HepG2 (cell line): ENCODE measurements around the gene ABI3BP. TPM values are rescaled to one million over a fixed set of nuclear protein-coding genes. Genes with fewer than 3 reads are reported as not detected.
A peak's percentile ranks its signal among the peaks of the same experiment; 100 is the strongest.

Experiments
- DMTF1 ChIP-seq: sonication (generic); formaldehyde crosslinking; IDR thresholded peaks from 2 replicates; pipeline ENCODE4 v1.4.0; 2020; ENCODE audit warnings: mild to moderate bottlenecking, missing genetic modification reagents
- HDAC6 ChIP-seq: fragments of 200-600 bp; sonication (generic); IDR thresholded peaks from 2 replicates; pipeline ENCODE4 v1.7.0; 2017; ENCODE audit warnings: mild to moderate bottlenecking, antibody characterized with exemption, low read length, low read depth
- IRX3 ChIP-seq: sonication (generic); formaldehyde crosslinking; IDR thresholded peaks from 2 replicates; pipeline ENCODE4 v1.8.1; 2023; ENCODE audit warnings: mild to moderate bottlenecking, low read depth, missing genetic modification reagents, borderline replicate concordance
- KDM5B ChIP-seq: sonication (generic); formaldehyde crosslinking; IDR thresholded peaks from 2 replicates; pipeline ENCODE4 v1.4.0; 2020; ENCODE audit warnings: missing genetic modification reagents, mild to moderate bottlenecking, borderline replicate concordance
- NFKBIZ ChIP-seq: IDR thresholded peaks from 2 replicates; pipeline ENCODE4 v1.6.1; 2018; ENCODE audit warnings: missing genetic modification reagents, missing compliant biosample characterization
- NPAS2 ChIP-seq: sonication (generic); formaldehyde crosslinking; IDR thresholded peaks from 2 replicates; pipeline ENCODE4 v1.8.0; 2022; ENCODE audit warnings: mild to moderate bottlenecking, missing genetic modification reagents, borderline replicate concordance
- PAX8 ChIP-seq: sonication (generic); formaldehyde crosslinking; IDR thresholded peaks from 2 replicates; pipeline ENCODE4 v1.8.0; 2022; ENCODE audit warnings: mild to moderate bottlenecking, missing genetic modification reagents, borderline replicate concordance
- SAP130 ChIP-seq: IDR thresholded peaks from 2 replicates; pipeline ENCODE4 v1.6.1; 2016; ENCODE audit warnings: low read depth
- SMARCE1 ChIP-seq: fragments of 450-650 bp; IDR thresholded peaks from 2 replicates; pipeline ENCODE4 v1.6.1; 2017; ENCODE audit warnings: borderline replicate concordance
- SPEN ChIP-seq: sonication (generic); formaldehyde crosslinking; IDR thresholded peaks from 2 replicates; pipeline ENCODE4 v1.5.1; 2020; ENCODE audit warnings: low read depth, mild to moderate bottlenecking, missing genetic modification reagents
- THAP11 ChIP-seq: IDR thresholded peaks from 2 replicates; pipeline ENCODE4 v1.6.1; 2016; ENCODE audit warnings: missing biosample characterization, missing genetic modification reagents
- ZBTB4 ChIP-seq: sonication (generic); formaldehyde crosslinking; IDR thresholded peaks from 2 replicates; pipeline ENCODE4 v1.4.0; 2020; ENCODE audit warnings: missing genetic modification reagents, mild to moderate bottlenecking, borderline replicate concordance
- ZNF281 ChIP-seq: sonication (generic); formaldehyde crosslinking; IDR thresholded peaks from 2 replicates; pipeline ENCODE4 v1.4.0; 2020; ENCODE audit warnings: missing genetic modification reagents, borderline replicate concordance
- ZNF33B ChIP-seq: sonication (generic); formaldehyde crosslinking; IDR thresholded peaks from 2 replicates; pipeline ENCODE4 v1.5.1; 2020; ENCODE audit warnings: mild to moderate bottlenecking, missing genetic modification reagents
- ZNF557 ChIP-seq: sonication (generic); formaldehyde crosslinking; IDR thresholded peaks from 2 replicates; pipeline ENCODE4 v1.4.0; 2020; ENCODE audit warnings: missing genetic modification reagents
- ZNF691 ChIP-seq: sonication (generic); formaldehyde crosslinking; IDR thresholded peaks from 2 replicates; pipeline ENCODE4 v1.4.0; 2020; ENCODE audit warnings: missing genetic modification reagents, low read depth, mild to moderate bottlenecking, borderline replicate concordance
- ZNF891 ChIP-seq: sonication (generic); formaldehyde crosslinking; IDR thresholded peaks from 2 replicates; pipeline ENCODE4 v1.5.0; 2020; ENCODE audit warnings: mild to moderate bottlenecking, missing genetic modification reagents
- ZZZ3 ChIP-seq: sonication (generic); formaldehyde crosslinking; IDR thresholded peaks from 2 replicates; pipeline ENCODE4 v1.4.0; 2020; ENCODE audit warnings: missing genetic modification reagents, mild to moderate bottlenecking, borderline replicate concordance
- polyA plus RNA-seq, 8 experiments: library from polyadenylated mRNA; depleted of rRNA in 3 of 8; stranded (reverse) in 7 of 8; unstranded in 1 of 8; fragments of >200 nt; fragmentation: Illumina TruSeq in 4 of 8; extraction: Trizol in 4 of 8; gene quantifications; 2 replicates each; pipeline versions ENCODE4 v1.2.1 to v1.2.3, GENCODE V29; 2011 to 2016; ENCODE audit warnings: low read depth in 4 of 8, missing spikeins in 1 of 8, mixed read lengths in 1 of 8; ENCODE audit not compliant: insufficient read depth in 1 of 8
- total RNA-seq, 5 experiments: library from RNA; depleted of rRNA; stranded (reverse); fragments of >200 nt; fragmentation: Illumina TruSeq; extraction: Trizol; gene quantifications; 2 replicates each; pipeline ENCODE4 v1.2.3, GENCODE V29; 2016; ENCODE audit warnings: low read depth in 1 of 5

The ABI3BP gene
- total and polyA plus RNA-seq, 2 of the 13 experiments (the other 11 are each of a cell fraction or from before 2014, with no cell fraction given), result not detected

GRCh38 chr3:100708989-100709841 is 284.0 kb downstream of the ABI3BP start, which contains the start of gene TFG (continued):
- peak; percentile 72; the same call in 1 of the 2 replicates for TF ChIP-seq ZNF281 (CRISPR knock-in tag)
- no peak for TF ChIP-seq DMTF1
- TF ChIP-seq SAP130, result peak; percentile 83
- peak; percentile 77 for TF ChIP-seq IRX3 (CRISPR knock-in tag)
- peak; percentile 91 for TF ChIP-seq THAP11
- TF ChIP-seq ZNF557 (CRISPR knock-in tag), result no peak
- peak; percentile 54; the same call in 1 of the 2 replicates for TF ChIP-seq ZNF691 (CRISPR knock-in tag)
- TF ChIP-seq SMARCE1, result no peak
- TF ChIP-seq KDM5B (CRISPR knock-in tag), result peak; percentile 91; the same call in 1 of the 2 replicates
- no peak for TF ChIP-seq NFKBIZ (CRISPR knock-in tag)
- TF ChIP-seq ZZZ3 (CRISPR knock-in tag), result no peak
- TF ChIP-seq SPEN, result peak; percentile 85
- no peak for TF ChIP-seq PAX8 (CRISPR knock-in tag)
- no peak for TF ChIP-seq ZBTB4 (CRISPR knock-in tag)
- no peak for TF ChIP-seq HDAC6
- TF ChIP-seq NPAS2, result no peak
- TF ChIP-seq ZNF891 (CRISPR knock-in tag), result no peak; the same call in 1 of the 2 replicates
- no peak for TF ChIP-seq ZNF33B (CRISPR knock-in tag)
